ENCODE measurements around the gene VPS33B. TPM values are rescaled to one million over a fixed set of nuclear protein-coding genes. Genes with fewer than 3 reads are reported as not detected.

VPS33B gene
- total and polyA plus RNA-seq, 2 of the 8 experiments (the other 6 are each of a cell fraction or from before 2014, with no cell fraction given): 11.8 to 17.3 TPM

GRCh38 chr15:91065505-91065904, 43.1 kb upstream of the VPS33B start:
- no peak overlapping the region for H3K4me3 ChIP-seq (ENCODE audit: extremely low read depth in 1 of 4, insufficient read depth in 2 of 4, low read depth in 3 of 4, low read length in 4 of 4)
- no peak overlapping the region for H2BK5ac ChIP-seq (ENCODE audit: low read depth, low read length)
- no peak overlapping the region for H2BK20ac ChIP-seq (ENCODE audit: low read length)
- H3K79me2 ChIP-seq (ENCODE audit: control insufficient read depth in 1 of 2, insufficient read depth in 2 of 2, low read length in 2 of 2): no peaks in the 10 kb centered on the region
- no peak overlapping the region for H3K23ac ChIP-seq (ENCODE audit: insufficient read length)
- H3K36me3 ChIP-seq (ENCODE audit: control insufficient read depth in 2 of 4, insufficient read depth in 4 of 4, low read length in 3 of 4): no peaks in the 10 kb centered on the region
- H2AFZ ChIP-seq (ENCODE audit: low read length): no peak overlapping the region
- ChIA-PET POLR2A (ENCODE audit: partially characterized antibody) (no interaction called here), CTCF (ENCODE audit: partially characterized antibody) (interaction anchor here (1.0 kb wide), 1 partner anchor 9 kb away, joined by 4 read pairs; no protein-coding TSS in a partner anchor)
- 94% methylated on average over 2 of the region's 2 CpGs; no CpG with 5 or more reads in 1 of the 2 experiments for WGBS, 2 experiments (ENCODE audit: extremely low coverage in 1 of 2, insufficient coverage in 1 of 2, insufficient read length in 1 of 2, insufficient replicate concordance in 2 of 2, low coverage in 1 of 2, low lambda C conversion rate in 2 of 2, missing lambda C conversion rate in 1 of 2)
- no peak overlapping the region for H3K9ac ChIP-seq (replicated peaks in 1 of 4; ENCODE audit: extremely low read depth in 1 of 4, low read depth in 3 of 4, low read length in 3 of 4)
- H3K27ac ChIP-seq (ENCODE audit: low read depth, low read length): no peak overlapping the region
- H3K23me2 ChIP-seq (ENCODE audit: low read depth, low read length): no peaks in the 10 kb centered on the region
- no peak overlapping the region for H4K91ac ChIP-seq (replicated peaks; ENCODE audit: insufficient read length, low read length)
- H3K18ac ChIP-seq (ENCODE audit: extremely low read depth, low read length): no peak overlapping the region
- H4K5ac ChIP-seq (ENCODE audit: insufficient read length, low read depth, low read length): no peak overlapping the region
- no peak overlapping the region for H3K56ac ChIP-seq (replicated peaks; ENCODE audit: insufficient read length, low read depth, low read length)
- no peak overlapping the region for H2BK15ac ChIP-seq (ENCODE audit: low read length)
- H4K20me1 ChIP-seq (replicated peaks in 1 of 2; ENCODE audit: control insufficient read depth in 1 of 2, insufficient read depth in 2 of 2, low read length in 2 of 2): no peaks in the 10 kb centered on the region
- H3K4ac ChIP-seq (replicated peaks; ENCODE audit: insufficient read length, low read depth, low read length): no peak overlapping the region
- H3K27me3 ChIP-seq (replicated peaks in 1 of 4; ENCODE audit: control insufficient read depth in 3 of 4, extremely low read depth in 1 of 4, insufficient read depth in 3 of 4, low read length in 3 of 4): no peaks in the 10 kb centered on the region; a peak in 1 of 7 replicates
- no peak overlapping the region for H2AK5ac ChIP-seq (ENCODE audit: low read depth, low read length)
- H3K9me3 ChIP-seq (ENCODE audit: insufficient read depth in 2 of 2, low read depth in 1 of 2, low read length in 1 of 2): peaks cover 4 to 13% of the 10 kb centered on the region in 2 experiments; a peak in 3 of 4 replicates
- no peak overlapping the region for H2BK12ac ChIP-seq (ENCODE audit: low read depth, low read length)
- H3K79me1 ChIP-seq (ENCODE audit: low read depth, low read length): no peaks in the 10 kb centered on the region
- TF ChIP-seq CTCF (IDR thresholded peaks at IDR 0.05; ENCODE audit: control extremely low read depth in 1 of 3, insufficient read depth in 1 of 3, low read depth in 1 of 3, low read length in 3 of 3): no peak
- no peak for TF ChIP-seq EZH2 (IDR thresholded peaks at IDR 0.05; ENCODE audit: low read depth, low read length, severe bottlenecking)
- TF ChIP-seq EGR1 (IDR thresholded peaks at IDR 0.05; ENCODE audit: borderline replicate concordance, low read depth, low read length): no peak
- TF ChIP-seq POLR2AphosphoS5 (IDR thresholded peaks at IDR 0.05; ENCODE audit: low read depth, low read length): no peak
- no peak for TF ChIP-seq JUN (IDR thresholded peaks at IDR 0.05; ENCODE audit: low read depth, low read length)
- no peak for TF ChIP-seq POLR2A (IDR thresholded peaks at IDR 0.05; ENCODE audit: control extremely low read depth in 1 of 2, low read depth in 2 of 2, low read length in 2 of 2)
- TF ChIP-seq BACH1 (IDR thresholded peaks at IDR 0.05; ENCODE audit: low read length): no peak
- no peak for TF ChIP-seq KDM5A (IDR thresholded peaks at IDR 0.05; ENCODE audit: low read length)
- no peak for TF ChIP-seq E2F6 (IDR thresholded peaks at IDR 0.05)
- no peak for TF ChIP-seq JUND (IDR thresholded peaks at IDR 0.05; ENCODE audit: low read length)
- TF ChIP-seq SP1 (IDR thresholded peaks at IDR 0.05; ENCODE audit: low read depth, low read length): no peak
- no peak for TF ChIP-seq CEBPB (IDR thresholded peaks at IDR 0.05; ENCODE audit: low read depth, low read length)
- H3K14ac ChIP-seq (ENCODE audit: insufficient read length): no peak overlapping the region
- H3K4me1 ChIP-seq (replicated peaks in 1 of 4; ENCODE audit: control insufficient read depth in 3 of 4, insufficient read depth in 4 of 4, low read length in 3 of 4): no peaks in the 10 kb centered on the region
- FAIRE-seq (no peak), DNase-seq (ENCODE audit: low read depth in 1 of 2, low spot score in 2 of 2) (no peak)
- H2BK120ac ChIP-seq (replicated peaks; ENCODE audit: low read depth, low read length): no peak overlapping the region
- H4K8ac ChIP-seq (ENCODE audit: extremely low read depth, insufficient read depth, low read length): no peak overlapping the region
- no peak overlapping the region for H3K4me2 ChIP-seq (ENCODE audit: insufficient read depth in 1 of 2, low read depth in 2 of 2, low read length in 2 of 2)

Data from H1 (cell line).